ENCODE results near the gene TPTE2.
"Not testable (repeated sequence)": the region's sequence is repeated elsewhere in the genome, so short reads cannot be mapped to it uniquely, and the experiment has no call there.

GRCh38 chr13:19382746-19383511, 178.4 kb downstream of the TPTE2 start:
- TF ChIP-seq CTCF (conservative IDR thresholded peaks at IDR 0.05; ENCODE audit: low read depth in 2 of 2); REST (IDR thresholded peaks at IDR 0.05; ENCODE audit: unreplicated experiment); ZNF462 (CRISPR knock-in tag; IDR thresholded peaks at IDR 0.05); EZH2 (IDR thresholded peaks at IDR 0.05; ENCODE audit: low read depth, unreplicated experiment); EZH2phosphoT487 (IDR thresholded peaks at IDR 0.05; ENCODE audit: unreplicated experiment); POLR2AphosphoS5 (IDR thresholded peaks at IDR 0.05; ENCODE audit: low read depth); ETS1 (IDR thresholded peaks at IDR 0.05); CREB1 (CRISPR knock-in tag; IDR thresholded peaks at IDR 0.05; ENCODE audit: low read depth); ZNF331 (CRISPR knock-in tag; IDR thresholded peaks at IDR 0.05; ENCODE audit: low read depth): not testable (repeated sequence)
